Duodenal mucosa (tissue), 2 donors: ENCODE measurements around the gene SRPK2.

Source experiments
- H3K27ac ChIP-seq: one replicate; pipeline ENCODE4 v1.7.0; 2013; ENCODE audit warnings: low read depth, low read length
- H3K27me3 ChIP-seq, 2 donors: one replicate each; pipeline ENCODE4 v1.7.0; 2013; ENCODE audit warnings: low read length in 2 of 2, control low read depth in 1 of 2; ENCODE audit not compliant: insufficient read depth in 2 of 2, control insufficient read depth in 1 of 2
- H3K36me3 ChIP-seq, 2 donors: one replicate each; pipeline ENCODE4 v1.7.0; 2013; ENCODE audit warnings: low read length in 2 of 2, control low read depth in 1 of 2; ENCODE audit not compliant: insufficient read depth in 2 of 2, control insufficient read depth in 1 of 2
- H3K4me1 ChIP-seq, 2 donors: one replicate each; pipeline ENCODE4 v1.7.0; 2013; ENCODE audit warnings: low read length in 2 of 2, control low read depth in 1 of 2; ENCODE audit not compliant: insufficient read depth in 2 of 2, control insufficient read depth in 1 of 2
- H3K4me3 ChIP-seq, 2 donors: one replicate each; pipeline ENCODE4 v1.7.0; 2013; ENCODE audit warnings: low read length in 2 of 2, low read depth in 1 of 2
- H3K9ac ChIP-seq, 2 donors: one replicate each; pipeline ENCODE4 v1.7.0; 2013; ENCODE audit warnings: low read length in 2 of 2, low read depth in 1 of 2
- H3K9me3 ChIP-seq, 2 donors: one replicate each; pipeline ENCODE4 v1.7.0; 2013; ENCODE audit warnings: low read length in 2 of 2, control low read depth in 1 of 2; ENCODE audit not compliant: control insufficient read depth in 1 of 2

SRPK2 gene

DNA sequence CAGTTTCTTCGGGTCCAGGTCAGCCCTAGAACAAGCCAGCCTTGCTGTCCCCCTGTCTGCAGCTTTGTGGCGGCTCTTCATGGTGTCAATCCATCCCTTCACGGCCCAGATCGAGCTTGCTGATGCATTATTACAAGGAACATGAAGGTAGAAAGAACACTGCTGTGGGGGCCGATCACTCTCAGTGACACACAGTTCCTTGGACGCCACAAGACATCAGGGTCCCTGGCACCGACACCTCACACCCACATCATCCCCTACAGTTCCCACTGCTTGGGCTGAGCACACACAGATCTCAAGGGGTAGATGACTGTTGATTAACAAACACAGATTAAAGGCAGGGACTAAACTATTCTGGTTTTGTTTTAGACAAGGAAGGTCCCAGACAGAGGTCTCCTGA, 255.4 kb downstream of the SRPK2 start:
- Histone ChIP-seq H3K27ac (no peak overlapping the region), H3K27me3 (no peaks in the 10 kb centered on the region), H3K9me3 (no peaks in the 10 kb centered on the region), H3K4me3 (no peak overlapping the region), H3K9ac (no peak overlapping the region), H3K4me1 (no peaks in the 10 kb centered on the region), H3K36me3 (peaks cover 9 to 37% of the 10 kb centered on the region in 2 donors)

DNA sequence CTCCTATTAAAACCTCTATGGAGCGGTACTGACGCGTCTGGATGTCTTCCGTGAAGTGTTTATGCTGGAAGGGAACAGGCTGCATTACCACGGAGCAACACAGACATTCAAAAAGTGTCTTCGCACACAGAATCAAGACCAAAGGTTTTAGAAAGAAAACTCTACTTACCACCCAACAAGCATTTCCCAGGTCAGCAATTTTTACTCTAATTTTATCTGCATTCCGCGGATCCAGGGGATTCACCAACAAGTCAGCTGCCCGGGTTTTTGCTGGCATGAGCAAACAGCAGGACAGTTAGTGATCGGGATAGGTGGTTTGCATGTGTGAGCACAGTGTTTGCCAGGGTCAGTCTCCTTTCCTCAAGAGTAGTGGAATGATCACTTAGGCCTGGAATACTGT, 255.9 kb downstream of the SRPK2 start:
- no peaks in the 10 kb centered on the region for H3K9me3 ChIP-seq
- no peak overlapping the region for H3K27ac ChIP-seq
- H3K36me3 ChIP-seq: peaks cover 6 to 32% of the 10 kb centered on the region in 2 donors
- H3K4me1 ChIP-seq: no peaks in the 10 kb centered on the region
- no peak overlapping the region for H3K4me3 ChIP-seq
- H3K9ac ChIP-seq: no peak overlapping the region
- no peaks in the 10 kb centered on the region for H3K27me3 ChIP-seq

DNA sequence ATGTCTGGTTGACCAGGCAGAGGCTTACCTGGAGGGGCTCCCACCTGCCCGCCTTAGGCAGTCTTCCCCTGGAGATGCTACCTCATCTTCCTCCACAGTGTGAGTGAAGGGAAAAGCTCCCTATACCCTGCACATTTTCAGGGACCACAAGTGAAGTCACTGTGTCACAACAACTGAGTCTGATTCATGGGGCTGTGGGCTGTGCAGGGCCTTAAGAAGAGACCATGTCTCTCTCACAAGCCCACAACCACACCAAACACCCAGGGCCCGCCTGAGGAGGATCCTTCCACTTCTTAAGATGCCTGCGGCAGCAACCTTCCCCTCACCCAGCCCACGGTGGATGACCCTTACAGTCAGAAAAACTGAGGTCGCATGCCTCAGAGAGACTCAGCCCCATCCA, 256.4 kb downstream of the SRPK2 start:
- no peak overlapping the region for H3K9ac ChIP-seq
- no peak overlapping the region for H3K4me3 ChIP-seq
- no peak overlapping the region for H3K27ac ChIP-seq
- H3K4me1 ChIP-seq: no peaks in the 10 kb centered on the region
- H3K9me3 ChIP-seq: no peaks in the 10 kb centered on the region
- H3K27me3 ChIP-seq: no peaks in the 10 kb centered on the region
- H3K36me3 ChIP-seq: peaks cover 4 to 27% of the 10 kb centered on the region in 2 donors

DNA sequence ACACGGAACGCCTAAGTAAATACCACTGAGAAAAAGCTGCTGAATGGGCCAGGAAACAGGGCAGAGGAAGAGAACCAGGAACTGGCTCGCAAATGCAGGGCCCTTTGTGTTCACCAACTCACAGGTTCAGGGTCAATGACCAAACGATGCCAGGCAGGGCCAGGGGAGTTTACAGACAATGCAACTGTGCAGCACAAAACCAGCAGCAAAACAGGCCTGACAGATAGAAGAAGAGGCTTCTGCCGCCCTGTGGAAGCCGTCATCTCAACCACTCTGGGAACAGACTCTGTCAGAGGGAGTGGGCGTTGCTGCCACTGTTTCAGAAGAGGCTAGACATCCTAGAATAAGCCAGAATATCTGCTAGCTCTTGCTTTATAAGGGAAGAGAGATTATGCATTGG, 256.8 kb downstream of the SRPK2 start:
- no peak overlapping the region for H3K9ac ChIP-seq
- H3K4me3 ChIP-seq: no peak overlapping the region

DNA sequence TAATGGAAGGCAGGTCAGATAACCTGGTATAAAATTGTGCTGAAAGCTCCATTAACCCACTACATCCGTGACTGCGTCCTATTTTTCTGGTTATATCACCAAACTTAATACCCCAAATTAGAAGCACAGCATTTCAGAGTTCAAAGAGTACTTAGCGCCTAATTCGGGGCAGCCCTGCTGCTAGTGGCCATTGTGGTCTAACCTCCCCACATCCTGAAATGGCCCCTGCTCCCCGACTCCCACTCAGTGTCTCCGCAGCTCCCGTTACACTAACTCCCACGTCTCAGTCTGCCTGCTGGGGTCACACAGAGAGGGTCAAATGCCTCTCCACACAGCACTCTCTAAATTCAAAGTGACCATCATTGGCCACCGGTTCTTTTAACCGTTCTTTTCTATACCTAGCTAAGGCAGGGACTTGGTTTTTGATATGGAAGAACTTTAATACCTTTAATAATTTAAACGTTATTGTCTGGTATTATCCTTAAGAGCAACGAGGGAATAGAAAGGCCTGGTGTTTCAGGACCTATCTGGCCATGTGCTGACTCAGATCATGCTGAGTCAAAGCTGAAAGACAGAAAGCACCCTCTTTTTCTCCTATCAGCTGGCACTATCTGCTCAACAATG, 257.6 kb downstream of the SRPK2 start:
- Histone ChIP-seq H3K4me3 (no peak overlapping the region), H3K27ac (no peak overlapping the region), H3K4me1 (no peaks in the 10 kb centered on the region), H3K9ac (no peak overlapping the region), H3K9me3 (no peaks in the 10 kb centered on the region), H3K36me3 (peaks cover 4 to 23% of the 10 kb centered on the region in 2 donors), H3K27me3 (no peaks in the 10 kb centered on the region)

More for the DNA sequence above, 256.8 kb downstream of the SRPK2 start:
- Histone ChIP-seq H3K27me3 (no peaks in the 10 kb centered on the region), H3K27ac (no peak overlapping the region), H3K4me1 (no peaks in the 10 kb centered on the region), H3K36me3 (peaks cover 4 to 24% of the 10 kb centered on the region in 2 donors), H3K9me3 (no peaks in the 10 kb centered on the region)

DNA sequence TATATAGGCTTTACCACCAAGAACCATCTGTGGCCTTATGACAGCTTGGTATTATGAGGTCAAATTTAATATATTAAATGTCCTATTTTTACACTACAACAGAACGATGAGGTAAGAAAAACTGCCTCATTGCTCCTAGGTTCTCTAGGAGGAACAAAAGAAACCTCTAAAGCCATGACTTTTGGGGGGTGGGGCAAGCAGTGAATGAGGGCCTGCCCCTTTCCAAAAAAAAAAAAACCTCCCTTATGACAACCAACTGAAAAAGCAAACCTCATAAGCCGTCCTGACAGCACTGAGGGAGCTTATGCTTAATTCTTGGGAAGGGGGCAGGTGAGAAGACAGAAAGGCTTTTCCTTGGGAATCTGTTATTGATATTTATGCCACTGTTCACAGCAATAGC, 258.1 kb downstream of the SRPK2 start:
- Histone ChIP-seq H3K4me3 (no peak overlapping the region), H3K27ac (no peak overlapping the region), H3K9ac (no peak overlapping the region), H3K4me1 (no peaks in the 10 kb centered on the region), H3K27me3 (no peaks in the 10 kb centered on the region), H3K9me3 (no peaks in the 10 kb centered on the region), H3K36me3 (peaks cover 10 to 27% of the 10 kb centered on the region in 2 donors)

DNA sequence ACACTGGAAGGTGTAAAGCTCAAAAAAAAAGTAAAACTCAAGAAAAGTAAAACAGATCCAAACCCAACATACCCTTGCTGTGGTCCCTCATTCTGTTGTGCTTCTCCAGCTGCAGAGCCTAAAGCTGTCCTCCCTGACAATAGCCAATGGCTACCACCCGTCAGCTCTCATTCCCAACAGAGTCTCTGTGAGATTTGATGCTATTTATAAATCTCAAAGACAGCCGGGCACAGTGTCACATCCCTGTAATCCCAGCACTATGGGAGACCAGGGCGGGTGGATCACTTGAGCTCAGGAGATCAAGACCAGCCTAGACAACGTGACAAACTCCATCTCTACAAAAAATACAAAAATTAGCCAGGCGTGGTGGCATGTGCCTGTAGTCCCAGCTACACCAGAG, 258.7 kb downstream of the SRPK2 start:
- Histone ChIP-seq H3K36me3 (peaks cover 11 to 32% of the 10 kb centered on the region in 2 donors), H3K9me3 (no peaks in the 10 kb centered on the region), H3K4me3 (no peak overlapping the region), H3K9ac (no peak overlapping the region), H3K27ac (no peak overlapping the region), H3K27me3 (no peaks in the 10 kb centered on the region), H3K4me1 (no peaks in the 10 kb centered on the region)

DNA sequence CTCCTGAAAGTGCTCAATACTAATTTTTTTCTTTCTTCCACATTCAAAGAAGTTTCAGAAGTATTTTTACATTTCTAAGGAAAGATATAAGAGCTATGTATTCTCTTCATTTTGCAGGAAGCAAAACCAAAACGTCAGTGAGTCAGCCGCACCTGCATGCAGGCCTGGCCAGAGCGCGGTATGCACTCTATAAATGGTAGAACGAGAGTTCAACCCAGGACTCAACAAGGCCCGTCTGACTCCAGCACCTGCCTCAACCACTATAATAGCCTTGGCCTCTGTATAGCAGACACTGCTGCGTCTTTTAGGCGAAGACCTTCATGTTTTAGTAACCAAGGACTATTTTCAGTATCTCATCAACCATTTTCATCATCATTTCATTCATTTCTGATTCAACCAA, 261.5 kb downstream of the SRPK2 start:
- Histone ChIP-seq H3K4me3 (no peak overlapping the region), H3K27ac (no peak overlapping the region), H3K27me3 (no peaks in the 10 kb centered on the region), H3K36me3 (peaks cover 8 to 24% of the 10 kb centered on the region in 2 donors), H3K9me3 (no peaks in the 10 kb centered on the region), H3K9ac (no peak overlapping the region), H3K4me1 (no peaks in the 10 kb centered on the region)

DNA sequence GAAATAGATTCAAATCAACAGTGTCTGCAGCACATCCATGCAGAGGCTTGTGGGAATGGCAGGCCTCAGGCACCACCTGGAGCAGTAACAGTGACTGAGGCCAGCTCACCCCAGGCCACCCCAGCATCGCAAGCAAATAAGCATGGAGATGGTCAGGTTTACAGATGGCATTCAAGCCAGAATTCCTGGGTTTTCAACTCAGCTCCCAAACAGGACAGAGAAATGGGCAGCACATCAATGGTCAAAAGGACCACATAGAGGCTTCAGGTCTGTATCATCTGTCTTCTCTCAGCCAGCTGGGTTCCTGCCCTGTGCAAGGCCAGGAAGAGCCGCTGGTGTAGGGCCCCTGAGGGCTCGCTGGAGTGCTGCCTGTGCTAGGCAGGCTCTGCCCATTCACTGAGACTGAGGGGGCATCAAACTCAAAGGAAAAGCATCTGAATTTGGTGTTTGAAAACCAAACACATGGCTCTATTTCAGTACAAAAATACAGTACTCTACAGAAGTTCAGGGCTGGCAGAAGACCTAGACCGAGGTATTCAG, 262.2 kb downstream of the SRPK2 start:
- no peaks in the 10 kb centered on the region for H3K27me3 ChIP-seq
- peaks cover 7 to 20% of the 10 kb centered on the region in 2 donors for H3K36me3 ChIP-seq
- no peak overlapping the region for H3K27ac ChIP-seq
- no peaks in the 10 kb centered on the region for H3K4me1 ChIP-seq
- no peaks in the 10 kb centered on the region for H3K9me3 ChIP-seq
- no peak overlapping the region for H3K9ac ChIP-seq
- H3K4me3 ChIP-seq: no peak overlapping the region

DNA sequence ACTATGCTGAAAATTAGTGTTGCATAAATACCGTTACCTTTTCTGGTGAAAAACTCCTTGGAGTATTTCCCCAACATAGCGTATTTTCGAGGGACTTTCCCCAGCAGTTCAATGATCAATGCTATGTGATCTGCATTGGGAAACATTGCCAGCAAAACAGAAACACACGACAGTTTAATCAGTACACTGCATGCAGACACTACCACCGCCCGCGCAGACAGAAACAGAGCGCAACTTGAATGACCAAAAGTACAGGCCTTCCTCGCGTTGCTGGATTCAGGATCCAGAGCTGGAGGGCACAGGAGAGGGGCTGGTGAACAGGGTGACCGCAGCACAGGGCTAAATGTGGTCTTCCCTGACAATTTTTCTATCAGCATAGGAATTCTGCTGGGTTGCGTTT, 263.0 kb downstream of the SRPK2 start:
- H3K27me3 ChIP-seq: no peaks in the 10 kb centered on the region
- H3K9me3 ChIP-seq: no peaks in the 10 kb centered on the region
- peaks cover 7 to 20% of the 10 kb centered on the region in 2 donors for H3K36me3 ChIP-seq
- no peaks in the 10 kb centered on the region for H3K4me1 ChIP-seq
- no peak overlapping the region for H3K9ac ChIP-seq
- no peak overlapping the region for H3K4me3 ChIP-seq
- H3K27ac ChIP-seq: no peak overlapping the region
